IPS-18c (cell line): ENCODE results near the gene CBX6.
A peak's percentile ranks its signal among the peaks of the same experiment; 100 is the strongest.

Experiments used
- H3K4me3 ChIP-seq: 2 replicates; pipeline ENCODE4 v1.7.0; 2013; ENCODE audit warnings: low read depth, mild to moderate bottlenecking, low read length, moderate library complexity; ENCODE audit not compliant: insufficient read depth
- H3K9me3 ChIP-seq: one replicate; pipeline ENCODE4 v1.6.1; 2013; ENCODE audit warnings: mild to moderate bottlenecking, low read length, moderate library complexity; ENCODE audit not compliant: control insufficient read depth, insufficient read depth

Gene CBX6

GRCh38 chr22:38850399-38850798 lies 21.6 kb downstream of the CBX6 start:
- Histone ChIP-seq H3K9me3 (peaks cover 2% of the 10 kb centered on the region), H3K4me3 (no peak overlapping the region)

GRCh38 chr22:38849811-38850210 lies 22.2 kb downstream of the CBX6 start:
- Histone ChIP-seq H3K4me3 (no peak overlapping the region), H3K9me3 (peaks cover 2% of the 10 kb centered on the region)

- H3K4me3 ChIP-seq, result no peak overlapping the region
- H3K9me3 ChIP-seq, result peaks cover 2% of the 10 kb centered on the region
Measured at GRCh38 chr22:38846412-38846811, 25.6 kb downstream of the CBX6 start.

GRCh38 chr22:38845004-38845740 lies 26.8 kb downstream of the CBX6 start:
- Histone ChIP-seq H3K9me3 (peaks cover 2% of the 10 kb centered on the region), H3K4me3 (no peak overlapping the region)

- H3K9me3 ChIP-seq, result peaks cover 2% of the 10 kb centered on the region
- H3K4me3 ChIP-seq, result peak overlapping the region; percentile 49
Measured at GRCh38 chr22:38844315-38845003, 27.6 kb downstream of the CBX6 start.

- H3K9me3 ChIP-seq, result peaks cover 2% of the 10 kb centered on the region
- peak within 1 kb of the TSS; percentile 59 for H3K4me3 ChIP-seq
Measured at GRCh38 chr22:38843657-38844314, 28.2 kb downstream of the CBX6 start, which contains the start of gene NPTXR. Gene NPTXR, minus strand, starts transcription at chr22:38844028.

- H3K4me3 ChIP-seq, result peak overlapping the region; percentile 59
Measured at GRCh38 chr22:38843201-38843656, 28.8 kb downstream of the CBX6 start.

GRCh38 chr22:38842512-38843200 lies 29.4 kb downstream of the CBX6 start:
- H3K9me3 ChIP-seq, result peaks cover 2% of the 10 kb centered on the region
- peak overlapping the region; percentile 59 for H3K4me3 ChIP-seq

More at GRCh38 chr22:38843201-38843656, 28.8 kb downstream of the CBX6 start:
- peaks cover 2% of the 10 kb centered on the region for H3K9me3 ChIP-seq

- Histone ChIP-seq H3K4me3 (no peak overlapping the region), H3K9me3 (no peaks in the 10 kb centered on the region)
Measured at GRCh38 chr22:38841635-38842034, 30.4 kb downstream of the CBX6 start.

GRCh38 chr22:38841211-38841610 lies 30.8 kb downstream of the CBX6 start:
- no peak overlapping the region for H3K4me3 ChIP-seq

GRCh38 chr22:38840129-38840528 lies 31.9 kb downstream of the CBX6 start:
- Histone ChIP-seq H3K4me3 (no peak overlapping the region), H3K9me3 (no peaks in the 10 kb centered on the region)

More at GRCh38 chr22:38841211-38841610, 30.8 kb downstream of the CBX6 start:
- no peaks in the 10 kb centered on the region for H3K9me3 ChIP-seq

- Histone ChIP-seq H3K9me3 (no peaks in the 10 kb centered on the region), H3K4me3 (no peak overlapping the region)
Measured at GRCh38 chr22:38839686-38840085, 32.3 kb downstream of the CBX6 start.

GRCh38 chr22:38837414-38837928 lies 34.5 kb downstream of the CBX6 start:
- Histone ChIP-seq H3K4me3 (no peak overlapping the region), H3K9me3 (no peaks in the 10 kb centered on the region)

- no peak overlapping the region; the same call in 1 of the 2 replicates for H3K4me3 ChIP-seq
- no peaks in the 10 kb centered on the region for H3K9me3 ChIP-seq
Measured at GRCh38 chr22:38835888-38836301, 36.1 kb downstream of the CBX6 start.

GRCh38 chr22:38834991-38835390 lies 37.0 kb downstream of the CBX6 start:
- no peak overlapping the region for H3K4me3 ChIP-seq
- H3K9me3 ChIP-seq, result no peaks in the 10 kb centered on the region

- no peak overlapping the region for H3K4me3 ChIP-seq
- no peaks in the 10 kb centered on the region for H3K9me3 ChIP-seq
Measured at GRCh38 chr22:38834215-38834953, 37.6 kb downstream of the CBX6 start.
